DMS53 treated with DMSO at 0.1 percent for 48 hours (cell line): ENCODE data around the gene DLK2.
"Not testable (repeated sequence)": the region's sequence is repeated elsewhere in the genome, so short reads cannot be mapped to it uniquely, and the experiment has no call there.

Source experiments
- DNase-seq: peaks from one replicate; lab custom pipeline; 2025; ENCODE audit not compliant: unreplicated experiment; lab: John Stamatoyannopoulos, UW

Gene DLK2

DNA sequence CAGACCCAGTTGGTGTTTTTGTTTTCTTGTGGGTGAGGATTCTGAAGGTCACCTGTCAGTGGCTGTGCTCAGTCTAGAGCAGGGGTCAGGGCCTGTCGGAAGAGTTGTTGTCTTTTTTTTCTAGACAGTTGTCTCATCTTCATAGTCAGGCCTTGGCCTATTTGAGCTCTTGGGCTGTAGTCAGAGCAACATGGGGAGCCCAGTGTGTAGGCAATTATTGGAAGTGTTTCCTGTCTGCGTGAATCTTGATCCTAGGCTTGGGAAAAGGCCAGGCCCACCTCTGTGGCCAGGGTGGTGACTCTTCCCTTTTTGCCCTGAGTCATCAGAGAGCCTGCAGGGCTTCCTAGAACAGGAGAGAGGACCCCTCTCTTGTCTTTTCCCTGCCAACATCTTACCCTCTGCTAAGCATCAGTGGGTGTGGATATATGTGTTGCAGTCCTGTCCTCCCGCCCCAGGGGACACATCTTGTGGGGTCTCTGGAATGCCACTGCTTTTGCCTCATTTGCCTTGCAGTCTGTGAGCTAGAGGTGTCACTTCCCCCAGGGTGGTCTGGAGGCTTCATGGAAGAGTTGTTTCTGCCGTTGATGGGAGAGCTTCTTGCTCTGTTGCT lies 33.4 kb upstream of the DLK2 start:
- DNase-seq: no peak

DNA sequence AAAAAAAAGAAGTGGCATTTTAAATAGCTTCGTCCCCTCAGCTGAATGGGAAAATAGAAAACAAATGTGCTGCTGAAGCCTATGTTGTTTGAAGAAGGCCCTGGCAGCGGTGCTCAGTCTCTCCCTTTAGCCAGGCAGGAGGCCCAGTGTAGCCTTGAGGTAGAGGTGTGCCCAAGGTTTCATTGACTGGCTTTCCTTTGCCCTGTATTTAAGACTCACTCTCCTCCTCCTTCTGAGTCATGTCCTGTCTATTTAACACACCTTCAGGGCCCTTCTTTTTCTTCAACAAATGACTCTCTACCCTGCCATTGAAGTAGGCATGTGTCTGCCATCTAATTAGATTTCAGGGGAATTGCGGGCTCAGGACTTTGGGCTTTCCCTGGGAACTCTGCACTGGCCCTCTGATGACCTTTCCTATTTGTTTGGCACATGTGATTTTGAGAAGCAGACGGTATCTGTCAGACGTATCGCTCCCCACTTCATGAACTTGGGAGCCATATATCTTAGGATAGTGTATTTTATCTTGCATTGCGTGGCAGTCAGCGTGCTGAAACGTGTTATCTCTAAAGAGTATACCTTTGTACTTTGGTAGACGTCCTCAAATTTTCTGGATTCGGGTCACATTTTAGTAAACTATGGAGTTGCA lies 26.4 kb upstream of the DLK2 start:
- DNase-seq: no peak

DNA sequence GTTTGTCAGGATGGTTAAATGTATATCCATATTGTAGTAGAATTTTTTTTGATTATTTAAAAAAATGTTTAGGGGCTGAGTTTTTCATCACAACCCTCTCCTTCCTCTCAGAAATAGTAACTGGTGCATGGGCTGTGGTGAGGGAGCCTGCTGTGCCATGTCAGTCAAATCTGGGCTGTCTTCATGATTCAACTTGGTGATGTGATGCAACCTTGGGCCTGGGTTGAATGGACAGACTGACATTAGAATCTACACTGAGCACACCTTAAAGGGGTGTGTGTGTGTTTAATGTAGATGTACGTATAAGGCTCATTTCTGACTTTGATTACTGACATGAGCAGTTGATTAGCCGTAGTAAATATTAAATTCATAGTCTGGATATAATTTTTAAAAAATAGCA lies 25.7 kb upstream of the DLK2 start:
- DNase-seq: no peak

DNA sequence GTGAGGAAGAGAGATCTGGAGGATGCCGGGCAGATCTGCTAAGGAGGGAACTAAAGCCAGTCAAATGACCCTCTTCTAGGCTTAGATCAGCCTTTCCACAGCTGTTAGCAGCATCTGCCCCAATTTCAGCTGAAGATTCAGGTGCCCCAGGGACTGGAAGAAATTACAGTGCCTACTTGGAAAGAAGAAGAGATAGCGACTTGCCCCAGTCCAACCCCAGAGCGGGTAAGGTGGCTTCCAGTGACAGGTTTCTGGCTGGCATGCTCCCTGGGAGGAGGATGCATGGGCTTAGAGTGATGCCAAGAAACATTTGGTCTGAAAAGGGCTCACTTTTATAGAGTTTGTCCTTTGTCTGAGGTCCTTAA lies 22.6 kb upstream of the DLK2 start:
- DNase-seq: no peak

DNA sequence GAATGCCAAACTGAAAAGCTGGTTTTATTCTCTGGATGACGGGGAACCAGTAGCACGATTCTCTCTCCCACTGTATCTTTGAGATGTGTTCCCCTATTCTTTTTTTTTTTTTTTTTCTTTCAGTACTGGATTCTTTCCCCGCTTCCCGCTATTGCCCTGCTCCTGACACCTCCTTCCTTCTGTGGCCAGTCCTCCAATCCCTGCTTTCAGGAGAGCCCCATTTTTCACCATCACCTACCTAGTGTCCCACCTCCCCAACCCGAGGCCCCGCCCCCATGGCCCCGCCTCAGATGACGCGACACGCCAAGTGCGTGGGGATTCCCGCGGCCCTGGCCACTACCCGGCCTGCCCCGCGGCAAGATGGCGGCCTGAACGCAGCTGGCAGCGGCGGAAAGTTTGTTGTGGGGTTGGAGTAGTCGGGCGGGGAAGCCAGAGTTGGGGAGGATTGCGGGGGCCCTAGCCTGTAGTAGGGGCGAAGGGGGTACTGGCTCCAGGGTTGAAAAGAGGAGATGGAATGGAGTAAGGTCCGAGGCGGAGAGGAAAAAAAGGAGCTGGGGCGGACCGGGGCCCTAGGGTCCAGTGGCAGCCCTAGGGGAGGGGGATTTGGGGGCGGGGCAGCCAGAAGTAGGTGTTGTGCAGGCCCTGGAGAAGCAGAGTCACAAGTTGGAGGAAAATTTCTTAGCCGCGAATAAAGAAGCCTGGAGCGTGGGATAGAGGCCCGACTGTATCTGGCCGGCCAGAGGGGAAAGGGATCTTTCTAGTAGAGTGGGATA lies 22.1 kb upstream of the DLK2 start, which contains the start of gene TJAP1:
TJAP1 (plus strand) TSS at position 336 of the 773 bp plus-strand sequence. CDS start 21,432 bp downstream, outside the sequence.
- DNase-seq: peak; percentile 53

DNA sequence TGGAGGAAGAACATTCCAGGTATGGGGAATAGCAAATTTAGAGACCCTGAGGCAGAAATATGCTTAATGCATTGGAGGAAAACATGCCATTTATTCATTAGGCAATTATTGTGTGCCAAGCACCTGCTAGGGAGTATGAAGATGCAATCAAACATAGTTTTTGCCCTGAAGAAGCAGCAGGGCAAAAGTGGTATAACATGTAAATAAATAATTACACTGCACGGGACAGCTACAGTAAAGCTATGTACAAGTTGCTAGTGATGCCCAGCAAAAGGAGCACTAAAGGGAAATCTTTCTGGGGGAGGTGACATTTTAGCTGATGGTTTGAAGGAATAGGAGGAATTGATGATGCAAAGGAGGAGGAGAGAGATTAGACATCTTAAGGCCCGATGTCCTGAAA lies 21.4 kb upstream of the DLK2 start:
- no peak for DNase-seq

DNA sequence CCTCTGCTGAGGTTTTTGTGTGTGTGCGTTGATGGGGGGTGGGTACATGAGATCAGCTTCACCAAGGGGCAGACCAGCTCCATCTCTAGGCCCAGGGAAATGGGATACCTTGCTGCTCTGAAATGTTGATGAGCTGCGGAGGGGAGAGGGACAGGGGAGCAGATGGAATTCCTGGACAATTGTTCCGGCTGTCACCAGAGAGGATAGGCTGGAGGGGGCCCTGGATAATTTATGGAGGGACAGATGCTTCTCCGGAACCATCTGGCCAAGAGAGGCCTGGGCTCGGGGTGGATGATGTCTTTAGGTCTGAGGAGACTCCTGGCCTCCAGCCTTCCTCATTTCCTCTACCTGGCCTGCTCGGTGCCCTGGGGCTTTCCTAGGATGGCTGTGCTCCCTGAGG lies 20.2 kb upstream of the DLK2 start:
- DNase-seq: no peak

DNA sequence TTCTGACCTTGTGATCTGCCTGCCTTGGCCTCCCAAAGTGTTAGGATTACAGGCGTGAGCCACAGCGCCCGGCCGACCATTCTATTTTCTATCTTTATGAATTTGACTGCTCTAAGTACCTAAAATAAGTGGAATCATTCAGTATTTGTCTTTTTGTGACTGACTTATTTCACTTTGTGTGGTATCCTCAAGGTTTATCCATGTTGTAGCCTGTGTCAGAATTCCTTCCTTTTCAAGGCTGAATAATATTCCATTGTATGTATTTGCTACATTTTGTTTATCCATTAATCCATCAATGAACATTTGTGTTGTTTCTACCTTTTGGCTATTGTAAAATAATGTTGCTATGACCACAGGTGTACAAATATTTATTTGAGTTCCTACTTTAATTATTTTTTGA lies 17.2 kb upstream of the DLK2 start:
- DNase-seq: no peak

DNA sequence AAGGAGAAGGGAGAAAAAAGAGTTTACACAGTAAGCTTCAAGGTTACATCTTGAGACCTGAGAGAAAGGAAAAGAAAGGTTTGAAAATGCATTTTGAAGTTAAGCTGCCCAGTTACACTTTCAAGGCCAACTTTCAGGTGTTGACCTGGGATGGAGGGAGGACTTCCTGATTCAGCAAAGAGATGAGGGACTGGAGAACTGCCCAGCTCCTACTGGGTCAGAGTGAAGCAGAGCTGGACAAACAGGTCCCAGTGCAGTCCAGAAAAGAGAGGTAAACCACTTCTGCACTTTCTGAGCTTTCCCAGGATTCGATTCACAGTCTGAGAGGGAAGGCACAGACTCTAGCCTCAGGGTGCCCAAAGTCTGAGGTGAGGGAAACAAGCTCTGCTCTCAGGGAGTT lies 16.1 kb upstream of the DLK2 start:
- no peak for DNase-seq

DNA sequence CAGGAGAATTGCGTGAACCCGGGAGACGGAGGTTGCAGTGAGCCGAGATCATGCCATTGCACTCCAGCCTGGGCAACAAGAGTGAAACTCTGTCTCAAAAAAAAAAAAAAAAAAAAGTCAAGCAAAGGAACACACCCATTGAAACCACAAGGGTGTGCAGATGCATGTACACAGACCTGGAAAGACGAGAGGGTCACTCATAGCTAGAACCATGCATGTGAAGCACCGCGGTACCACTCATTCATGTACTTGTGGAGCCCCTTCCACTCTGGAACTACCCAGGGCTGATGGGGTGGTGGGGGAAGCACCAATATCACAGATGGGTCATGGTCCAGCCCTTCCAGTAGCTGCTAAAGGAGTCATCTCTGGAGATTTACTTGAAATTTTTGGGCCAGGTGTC lies 14.6 kb upstream of the DLK2 start:
- DNase-seq: no peak

DNA sequence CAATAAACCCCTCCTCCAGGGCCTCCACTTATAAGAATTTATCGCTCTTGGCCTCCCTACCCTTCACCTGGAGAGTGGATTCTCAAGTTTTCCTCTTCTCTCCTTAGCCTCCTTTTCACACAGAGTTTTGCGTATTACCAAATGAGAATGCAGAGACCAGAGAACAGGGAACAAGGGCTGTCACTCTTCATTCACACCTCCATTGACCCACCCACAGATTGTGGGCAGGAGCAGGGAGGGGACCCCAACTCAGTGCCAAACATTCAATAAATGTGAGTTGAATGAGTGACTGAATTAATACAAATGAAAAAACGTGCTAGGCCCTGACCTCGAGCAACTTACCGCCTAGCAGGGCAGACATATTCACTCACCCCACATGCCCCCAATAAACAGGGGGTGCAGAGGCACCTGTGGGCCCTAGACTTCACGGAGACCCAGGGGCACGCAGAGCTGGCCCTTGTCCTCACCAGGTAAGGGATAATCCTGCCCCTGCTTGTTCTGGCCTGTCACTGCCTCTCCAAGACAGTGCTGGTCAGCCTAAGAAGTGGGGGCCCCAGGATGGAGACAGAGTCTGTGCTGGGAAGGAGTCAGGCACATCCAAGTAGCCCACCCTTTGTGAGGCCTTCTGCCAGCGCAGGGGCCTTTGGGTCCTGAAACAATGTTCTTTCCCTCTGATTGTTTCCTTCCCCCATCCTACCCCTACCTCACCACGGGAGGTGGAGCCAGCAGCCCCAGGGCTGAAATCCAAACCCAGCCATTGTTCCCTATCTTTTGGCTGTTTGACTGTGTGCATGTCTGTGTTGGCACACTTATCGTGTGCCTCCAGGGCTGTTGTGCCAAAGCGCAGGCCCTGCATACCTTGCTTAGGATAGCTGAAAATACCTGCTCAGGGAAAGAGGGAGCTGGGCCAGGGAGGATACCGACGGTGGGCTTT lies 13.7 kb upstream of the DLK2 start:
- no peak for DNase-seq

DNA sequence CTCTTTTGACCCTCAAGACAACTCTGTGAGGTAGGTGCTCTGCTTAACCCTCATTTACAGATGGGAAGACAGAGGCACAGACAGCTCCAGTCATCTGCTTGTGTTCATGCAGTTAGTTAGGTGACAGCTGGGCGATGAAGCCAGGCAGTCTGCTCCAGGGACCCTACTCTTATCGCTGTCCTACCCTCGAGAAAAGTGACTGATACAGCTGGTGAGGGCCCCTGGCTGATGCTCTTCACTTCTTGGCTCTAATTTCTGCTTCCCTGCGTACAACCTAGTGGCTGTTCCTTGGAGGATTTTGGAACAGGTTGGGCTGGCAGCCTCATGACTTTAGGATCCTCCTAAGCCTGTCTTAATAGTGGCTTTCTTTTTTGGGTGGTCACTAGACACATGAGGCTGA lies 12.9 kb upstream of the DLK2 start:
- no peak for DNase-seq

DNA sequence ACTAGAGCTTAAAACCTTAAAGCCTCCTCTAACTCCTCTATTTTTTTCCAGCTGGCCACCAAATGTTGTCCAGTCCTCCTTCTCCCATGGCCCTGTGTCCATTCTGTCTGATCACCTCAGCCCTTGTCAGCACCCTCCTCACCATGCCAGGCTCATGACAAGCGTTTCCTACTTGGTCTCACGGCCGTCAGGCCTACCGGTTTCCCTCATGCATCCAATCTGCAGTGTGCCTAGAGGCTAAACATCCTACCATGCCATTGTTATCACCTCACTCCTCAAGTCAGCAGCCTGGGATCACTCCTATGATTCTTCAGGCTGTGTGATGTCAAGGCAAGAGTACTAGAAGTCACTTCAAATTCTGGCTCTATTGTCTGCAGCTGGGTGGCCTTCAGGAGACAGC lies 12.4 kb upstream of the DLK2 start:
- no peak for DNase-seq

DNA sequence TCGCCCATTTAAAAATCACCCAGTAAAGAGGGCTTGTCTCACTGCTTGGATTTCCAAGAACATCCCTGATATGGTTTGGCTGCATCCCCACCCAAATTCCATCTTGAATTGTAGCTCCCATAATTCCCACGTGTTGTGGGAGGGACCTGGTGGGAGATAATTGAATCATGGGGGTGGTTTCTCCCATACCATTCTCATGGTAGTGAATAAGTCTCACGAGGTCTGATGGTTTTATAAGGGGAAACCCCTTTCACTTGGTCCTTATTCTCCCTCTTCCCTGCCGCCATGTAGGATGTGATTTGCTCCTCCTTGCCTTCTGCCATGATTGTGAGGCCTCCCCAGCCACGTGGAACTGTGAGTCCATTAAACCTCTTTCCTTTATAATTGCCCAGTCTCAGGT lies 11.9 kb upstream of the DLK2 start:
- DNase-seq: not testable (repeated sequence)

DNA sequence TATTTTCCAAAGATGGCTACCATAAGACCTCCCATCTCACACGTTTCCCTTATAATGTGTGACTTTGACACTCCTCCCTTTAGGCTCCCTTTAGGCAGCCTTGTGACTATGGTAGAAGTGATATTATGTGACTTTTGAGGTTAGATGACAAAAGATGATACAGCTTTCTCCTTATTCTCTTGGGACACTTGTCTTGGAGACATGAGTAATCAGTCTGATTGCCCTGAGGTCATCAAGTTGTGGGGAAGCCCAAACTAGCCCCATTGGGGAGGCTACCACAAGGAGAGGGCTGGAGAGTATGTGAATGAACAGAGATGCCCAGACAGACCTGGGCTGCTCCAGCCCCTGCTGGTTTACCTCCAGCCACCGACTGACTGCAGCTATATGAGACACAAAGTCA lies 10.6 kb upstream of the DLK2 start:
- DNase-seq: no peak

DNA sequence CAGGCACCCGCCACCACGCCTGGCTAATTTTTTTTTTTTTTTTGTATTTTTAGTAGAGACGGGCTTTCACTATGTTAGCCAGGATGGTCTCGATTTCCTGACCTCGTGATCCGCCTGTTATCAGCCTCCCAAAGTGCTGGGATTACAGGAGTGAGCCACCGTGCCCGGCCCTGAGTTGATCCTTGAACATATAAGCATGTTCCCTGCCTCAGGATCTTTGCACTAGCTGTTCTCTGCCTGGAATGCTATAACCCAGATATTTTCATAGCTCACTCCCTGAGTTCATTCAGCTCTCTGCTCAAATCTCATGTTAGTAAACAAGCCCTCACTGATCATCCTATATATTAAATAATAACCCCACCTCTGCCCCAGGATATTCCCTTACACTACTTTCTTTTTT lies 9.0 kb upstream of the DLK2 start:
- no peak for DNase-seq

DNA sequence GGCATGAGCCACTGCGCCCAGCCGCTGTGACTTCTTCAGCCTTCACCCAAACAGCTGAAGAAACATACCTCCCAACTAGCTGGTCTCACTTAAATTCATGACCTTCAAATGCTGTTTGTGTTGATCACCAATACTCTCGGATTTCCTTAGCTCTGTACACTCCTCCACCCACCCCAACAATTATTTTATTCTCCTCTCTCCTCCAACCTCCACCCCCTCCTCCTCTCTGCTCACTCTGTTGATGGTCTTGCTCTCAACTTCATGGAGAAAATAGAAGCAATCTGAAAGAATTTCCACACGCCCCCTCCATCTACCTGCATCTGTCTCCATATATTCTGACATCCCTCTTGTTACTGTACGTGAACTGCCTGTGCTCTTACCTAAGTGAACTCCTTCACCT lies 6.6 kb upstream of the DLK2 start:
- DNase-seq: no peak

DNA sequence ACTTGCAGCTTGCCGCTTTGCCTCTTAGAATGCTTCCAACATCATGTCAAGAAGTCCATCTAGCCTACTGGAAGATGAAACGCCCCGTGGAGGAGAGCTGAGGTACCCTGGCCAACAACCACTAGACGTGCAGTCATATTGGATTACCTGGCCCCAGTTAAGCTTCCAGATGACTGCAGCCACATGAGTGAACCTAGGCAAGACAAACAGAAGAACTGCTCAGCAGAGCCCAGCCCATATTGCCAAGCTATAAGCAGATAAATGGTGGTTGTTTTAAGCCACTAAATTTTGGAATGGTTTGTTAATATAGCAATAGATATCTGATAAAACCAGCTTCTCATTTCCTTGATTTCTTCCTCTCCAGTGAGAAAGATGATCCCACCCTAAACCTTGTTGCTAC lies 4.7 kb upstream of the DLK2 start:
- no peak for DNase-seq

DNA sequence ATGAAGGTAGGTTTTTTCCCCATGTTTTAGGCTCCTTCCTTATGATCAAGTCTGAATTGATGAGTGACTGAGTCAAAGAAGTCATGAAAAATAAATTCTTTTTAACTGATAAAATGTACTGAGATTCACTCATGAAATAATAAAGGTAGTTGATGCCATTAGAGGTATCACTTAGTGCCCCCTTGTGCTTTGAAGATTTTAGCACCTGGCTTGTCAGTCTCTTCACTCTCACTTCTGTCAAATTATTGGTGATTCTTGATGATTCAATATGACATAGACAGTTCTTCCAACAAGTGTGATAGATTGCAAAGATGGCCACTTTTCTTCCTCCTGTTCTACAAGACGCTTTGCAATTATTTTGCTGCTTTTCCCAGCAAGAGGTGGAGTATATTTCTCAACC lies 4.2 kb upstream of the DLK2 start:
- DNase-seq: no peak

DNA sequence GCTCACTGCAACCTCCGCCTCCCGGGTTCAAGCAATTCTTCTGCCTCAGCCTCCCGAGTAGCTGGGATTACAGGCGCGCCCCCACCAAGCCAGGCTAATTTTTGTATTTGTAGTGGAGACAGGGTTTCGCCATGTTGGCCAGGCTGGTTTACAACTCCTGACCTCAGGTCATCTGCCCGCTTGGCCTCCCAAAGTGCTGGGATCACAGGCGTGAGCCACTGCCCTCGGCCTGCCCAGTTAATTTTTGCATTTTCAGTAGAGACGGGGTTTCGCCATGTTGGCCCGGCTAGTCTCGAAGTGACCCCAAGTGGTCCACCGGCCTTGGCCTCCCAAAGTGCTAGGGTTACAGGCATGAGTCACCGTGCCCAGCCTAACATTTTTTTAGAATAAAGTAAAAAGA lies 2.8 kb upstream of the DLK2 start:
- not testable (repeated sequence) for DNase-seq

DNA sequence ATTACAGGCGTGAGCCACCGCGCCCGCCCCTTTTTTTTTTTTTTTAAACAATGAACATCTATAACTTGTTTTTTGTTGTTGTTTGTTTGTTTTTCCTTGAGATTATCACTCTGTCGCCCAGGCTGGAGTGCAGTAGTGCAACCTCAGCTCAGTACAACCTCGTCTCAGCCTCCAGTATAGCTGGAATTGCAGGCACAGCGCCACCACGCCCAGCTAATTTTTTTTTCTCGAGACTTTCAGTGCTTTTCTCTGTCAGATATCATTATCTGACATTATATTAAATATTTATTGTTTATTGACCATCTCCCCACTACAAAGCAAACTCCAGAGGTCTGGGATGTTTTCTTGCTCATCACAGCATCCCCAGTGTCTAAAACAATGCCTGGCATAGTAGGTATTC lies 2.3 kb upstream of the DLK2 start:
- no peak for DNase-seq
